ENCODE data around the gene PDZD4.
A peak's percentile ranks its signal among the peaks of the same experiment; 100 is the strongest.

PDZD4 gene

GRCh38 chrX:153765138-153766079, 64.9 kb downstream of the PDZD4 start:
- Histone ChIP-seq H3K27me3 (ENCODE audit: insufficient read depth, low read depth, severe bottlenecking) (peaks cover 38% of the 10 kb centered on the region), H3K9me3 (ENCODE audit: severe bottlenecking) (no peaks in the 10 kb centered on the region), H3K36me3 (no peaks in the 10 kb centered on the region), H3K27ac (no peak overlapping the region), H3K4me3 (ENCODE audit: low read depth, low read length) (no peak overlapping the region)
- peak; percentile 12 for DNase-seq
- no peak for TF ChIP-seq CTCF (IDR thresholded peaks at IDR 0.05; ENCODE audit: low read depth, low read length)

GRCh38 chrX:153764786-153765137, 65.6 kb downstream of the PDZD4 start:
- H3K4me3 ChIP-seq (ENCODE audit: low read depth, low read length) = no peak overlapping the region
- H3K9me3 ChIP-seq (ENCODE audit: severe bottlenecking) = no peaks in the 10 kb centered on the region
- no peak overlapping the region for H3K27ac ChIP-seq
- H3K27me3 ChIP-seq (ENCODE audit: insufficient read depth, low read depth, severe bottlenecking) = peaks cover 34% of the 10 kb centered on the region
- H3K36me3 ChIP-seq = no peaks in the 10 kb centered on the region
- no peak for DNase-seq
- no peak for TF ChIP-seq CTCF (IDR thresholded peaks at IDR 0.05; ENCODE audit: low read depth, low read length)

GRCh38 chrX:153763989-153764755, 66.2 kb downstream of the PDZD4 start, which contains the start of gene PLXNB3:
Gene PLXNB3 (plus strand): TSS chrX:153764249. CDS start chrX:153765536, 1,287 bp downstream.
- peaks cover 34% of the 10 kb centered on the region for H3K27me3 ChIP-seq (ENCODE audit: insufficient read depth, low read depth, severe bottlenecking)
- H3K36me3 ChIP-seq = no peaks in the 10 kb centered on the region
- peak; percentile 91 for DNase-seq
- peak within 1 kb of the TSS; percentile 53 for H3K27ac ChIP-seq
- H3K4me3 ChIP-seq (ENCODE audit: low read depth, low read length) = no peak within 1 kb of the TSS
- peaks cover 2% of the 10 kb centered on the region for H3K9me3 ChIP-seq (ENCODE audit: severe bottlenecking)
- TF ChIP-seq CTCF (IDR thresholded peaks at IDR 0.05; ENCODE audit: low read depth, low read length) = peak; percentile 98

- no peak for TF ChIP-seq CTCF (IDR thresholded peaks at IDR 0.05; ENCODE audit: low read depth, low read length)
- peaks cover 34% of the 10 kb centered on the region for H3K27me3 ChIP-seq (ENCODE audit: insufficient read depth, low read depth, severe bottlenecking)
- no peak overlapping the region for H3K4me3 ChIP-seq (ENCODE audit: low read depth, low read length)
- H3K9me3 ChIP-seq (ENCODE audit: severe bottlenecking) = peaks cover 2% of the 10 kb centered on the region
- H3K36me3 ChIP-seq = no peaks in the 10 kb centered on the region
- no peak overlapping the region for H3K27ac ChIP-seq
- peak; percentile 6 for DNase-seq
Measured at GRCh38 chrX:153763298-153763932, 66.9 kb downstream of the PDZD4 start.

GRCh38 chrX:153762626-153763173, 67.6 kb downstream of the PDZD4 start:
- Histone ChIP-seq H3K27ac (no peak overlapping the region), H3K9me3 (ENCODE audit: severe bottlenecking) (peaks cover 2% of the 10 kb centered on the region), H3K27me3 (ENCODE audit: insufficient read depth, low read depth, severe bottlenecking) (peaks cover 34% of the 10 kb centered on the region), H3K4me3 (ENCODE audit: low read depth, low read length) (no peak overlapping the region), H3K36me3 (no peaks in the 10 kb centered on the region)
- peak; percentile 43 for DNase-seq
- TF ChIP-seq CTCF (IDR thresholded peaks at IDR 0.05; ENCODE audit: low read depth, low read length) = no peak
